Neural progenitor cell (in vitro differentiated cells): ENCODE results near the gene ANTXR1. TPM values are rescaled to one million over a fixed set of nuclear protein-coding genes. Genes with fewer than 3 reads are reported as not detected.

Source experiments
- DNase-seq: peaks from one replicate; pipeline ENCODE4 v3.0.0-alpha.2; 2016; ENCODE audit warnings: low spot score
- H2AFZ ChIP-seq: fragments of 200-600 bp; sonication (generic); replicated peaks from 2 replicates; pipeline ENCODE4 v1.6.1; 2016; ENCODE audit warnings: antibody characterized with exemption
- H3F3A ChIP-seq: fragments of 200-600 bp; sonication (generic); 2 replicates; pipeline ENCODE4 v1.6.1; 2016; ENCODE audit warnings: antibody characterized with exemption, low read depth
- H3K27ac ChIP-seq: fragments of 200-600 bp; sonication (generic); 2 replicates; pipeline ENCODE4 v1.5.1; 2016; ENCODE audit warnings: mild to moderate bottlenecking
- H3K27me3 ChIP-seq: fragments of 200-600 bp; sonication (generic); 2 replicates; pipeline ENCODE4 v1.6.1; 2016; ENCODE audit warnings: mild to moderate bottlenecking, moderate library complexity
- H3K36me3 ChIP-seq: fragments of 200-600 bp; sonication (generic); 2 replicates; pipeline ENCODE4 v1.5.1; 2016
- H3K4me1 ChIP-seq: fragments of 200-600 bp; sonication (generic); 2 replicates; pipeline ENCODE4 v1.6.1; 2016; ENCODE audit warnings: mixed run types
- H3K4me2 ChIP-seq: fragments of 200-600 bp; sonication (generic); 2 replicates; pipeline ENCODE4 v1.6.1; 2016
- H3K4me3 ChIP-seq: fragments of 200-600 bp; sonication (generic); 2 replicates; pipeline ENCODE4 v1.5.1; 2016
- H3K79me2 ChIP-seq: fragments of 200-600 bp; sonication (generic); 2 replicates; pipeline ENCODE4 v1.6.1; 2016; ENCODE audit warnings: low read depth
- H3K9ac ChIP-seq: fragments of 200-600 bp; sonication (generic); 2 replicates; pipeline ENCODE4 v1.6.1; 2016
- H3K9me3 ChIP-seq: fragments of 200-600 bp; sonication (generic); 2 replicates; pipeline ENCODE4 v1.5.1; 2016; ENCODE audit warnings: low read depth
- H4K20me1 ChIP-seq: fragments of 200-600 bp; sonication (generic); 2 replicates; pipeline ENCODE4 v1.6.1; 2016; ENCODE audit warnings: low read depth
- H3K27ac Mint-ChIP-seq: 3 replicates; pipeline ENCODE4 v1.8.0; 2021; ENCODE audit warnings: mixed read lengths
- H3K27me3 Mint-ChIP-seq: 2 replicates; pipeline ENCODE4 v1.8.0; 2022; ENCODE audit warnings: low read depth, mild to moderate bottlenecking, inconsistent platforms, moderate library complexity, mixed read lengths; ENCODE audit not compliant: insufficient read depth
- H3K36me3 Mint-ChIP-seq: 3 replicates; pipeline ENCODE4 v1.8.0; 2021; ENCODE audit warnings: mixed read lengths
- H3K4me1 Mint-ChIP-seq: 3 replicates; pipeline ENCODE4 v1.8.0; 2021; ENCODE audit warnings: mixed read lengths
- H3K4me3 Mint-ChIP-seq: 3 replicates; pipeline ENCODE4 v1.8.0; 2021; ENCODE audit warnings: mild to moderate bottlenecking, moderate library complexity, mixed read lengths
- H3K9me3 Mint-ChIP-seq: 3 replicates; pipeline ENCODE4 v1.8.0; 2020; ENCODE audit warnings: mixed read lengths
- CTCF ChIP-seq: fragments of 200-600 bp; sonication (generic); IDR thresholded peaks from 2 replicates; pipeline ENCODE4 v1.5.1; 2017; ENCODE audit warnings: antibody characterized with exemption, mild to moderate bottlenecking
- EZH2 ChIP-seq: fragments of 200-600 bp; sonication (generic); IDR thresholded peaks from 2 replicates; pipeline ENCODE4 v1.6.1; 2017; ENCODE audit warnings: antibody characterized with exemption, mild to moderate bottlenecking, moderate library complexity
- EZH2phosphoT487 ChIP-seq: fragments of 200-600 bp; sonication (generic); IDR thresholded peaks from 2 replicates; pipeline ENCODE4 v1.6.1; 2017; ENCODE audit warnings: antibody characterized with exemption
- total RNA-seq: library from RNA; depleted of rRNA; stranded (reverse); fragments of >200 nt; gene quantifications from 2 replicates; pipeline ENCODE4 v1.2.3, GENCODE V29; 2015; ENCODE audit warnings: low replicate concordance

ANTXR1 gene
- total RNA-seq, 1 donor from 2014 or later: 6.7 TPM

DNA sequence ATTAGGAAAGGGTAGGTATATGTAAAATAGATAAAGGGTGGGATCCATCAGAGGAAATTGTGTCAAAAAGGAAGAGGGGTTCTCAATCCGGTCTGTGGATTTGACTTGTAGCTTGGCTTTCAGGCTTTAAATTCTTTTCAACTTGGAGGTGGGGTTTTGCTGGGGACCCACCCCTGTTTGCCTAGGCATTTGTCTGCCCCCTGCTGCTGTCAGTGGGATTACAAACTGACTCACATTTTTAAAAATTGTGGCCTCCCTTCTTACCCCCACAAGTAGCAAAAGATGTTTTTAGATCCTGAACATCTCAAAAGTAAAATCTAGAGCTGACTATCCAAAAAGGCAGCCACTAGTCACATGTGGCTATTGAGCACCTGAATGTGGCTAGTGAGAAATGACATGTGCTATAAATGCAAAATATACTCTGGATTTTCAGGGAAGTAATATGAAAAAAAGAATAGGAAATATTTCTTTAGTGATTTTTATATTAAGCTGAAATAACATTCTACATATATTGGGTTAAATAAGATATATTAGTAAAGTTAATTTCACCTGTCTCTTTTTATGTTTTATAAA, 195.1 kb downstream of the ANTXR1 start:
- Histone ChIP-seq H3K79me2 (no peaks in the 10 kb centered on the region), H3K4me3 (no peak overlapping the region), H3K27me3 (no peaks in the 10 kb centered on the region), H3F3A (no peaks in the 10 kb centered on the region), H2AFZ (no peak overlapping the region), H3K36me3 (no peaks in the 10 kb centered on the region), H3K27ac (no peak overlapping the region), H3K4me1 (peaks cover 5% of the 10 kb centered on the region), H3K9ac (no peak overlapping the region), H3K4me2 (no peak overlapping the region), H4K20me1 (no peaks in the 10 kb centered on the region), H3K9me3 (no peaks in the 10 kb centered on the region)
- peak; percentile 21 for TF ChIP-seq CTCF
- no peak for TF ChIP-seq EZH2phosphoT487
- TF ChIP-seq EZH2: no peak
- H3K27me3 Mint-ChIP-seq: no peaks in the 10 kb centered on the region
- H3K27ac Mint-ChIP-seq: no peak overlapping the region
- H3K4me1 Mint-ChIP-seq: peaks cover 3% of the 10 kb centered on the region
- DNase-seq: no peak
- H3K36me3 Mint-ChIP-seq: peaks cover 20% of the 10 kb centered on the region
- H3K9me3 Mint-ChIP-seq: no peaks in the 10 kb centered on the region
- H3K4me3 Mint-ChIP-seq: no peak overlapping the region

DNA sequence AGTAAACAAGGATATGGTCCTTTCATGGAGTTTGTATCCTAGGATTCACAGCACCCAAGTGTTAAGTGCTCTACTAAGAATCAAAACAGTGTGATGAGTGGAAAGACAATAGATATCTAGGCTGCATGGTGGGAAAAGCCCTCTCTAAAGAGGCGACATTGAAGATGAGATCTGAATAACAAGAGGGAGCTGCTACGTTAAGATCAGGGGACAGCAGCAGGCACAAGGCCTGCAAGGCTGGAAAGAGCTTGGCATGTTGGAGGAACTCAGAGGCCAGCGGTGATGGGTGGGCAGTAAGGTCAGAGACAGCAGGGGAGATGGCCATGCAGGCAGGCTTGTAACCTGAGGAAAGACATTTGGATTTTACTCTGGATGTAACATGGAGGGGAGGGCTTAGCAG, 196.5 kb downstream of the ANTXR1 start:
- no peak overlapping the region for H3K4me3 Mint-ChIP-seq
- H3K36me3 ChIP-seq: no peaks in the 10 kb centered on the region
- H3K27ac Mint-ChIP-seq: no peak overlapping the region
- no peaks in the 10 kb centered on the region for H3K27me3 ChIP-seq
- TF ChIP-seq CTCF: no peak
- TF ChIP-seq EZH2: no peak
- TF ChIP-seq EZH2phosphoT487: no peak
- no peaks in the 10 kb centered on the region for H3K9me3 Mint-ChIP-seq
- peaks cover 18% of the 10 kb centered on the region for H3K36me3 Mint-ChIP-seq
- H2AFZ ChIP-seq: peak overlapping the region; percentile 54
- no peaks in the 10 kb centered on the region for H3K9me3 ChIP-seq
- H3K9ac ChIP-seq: no peak overlapping the region
- H4K20me1 ChIP-seq: no peaks in the 10 kb centered on the region
- H3K27ac ChIP-seq: no peak overlapping the region
- H3K4me3 ChIP-seq: no peak overlapping the region
- H3K4me1 Mint-ChIP-seq: peaks cover 3% of the 10 kb centered on the region
- DNase-seq: no peak
- H3K79me2 ChIP-seq: no peaks in the 10 kb centered on the region
- H3K4me1 ChIP-seq: peaks cover 5% of the 10 kb centered on the region
- no peak overlapping the region for H3K4me2 ChIP-seq
- no peaks in the 10 kb centered on the region for H3F3A ChIP-seq
- no peaks in the 10 kb centered on the region for H3K27me3 Mint-ChIP-seq

DNA sequence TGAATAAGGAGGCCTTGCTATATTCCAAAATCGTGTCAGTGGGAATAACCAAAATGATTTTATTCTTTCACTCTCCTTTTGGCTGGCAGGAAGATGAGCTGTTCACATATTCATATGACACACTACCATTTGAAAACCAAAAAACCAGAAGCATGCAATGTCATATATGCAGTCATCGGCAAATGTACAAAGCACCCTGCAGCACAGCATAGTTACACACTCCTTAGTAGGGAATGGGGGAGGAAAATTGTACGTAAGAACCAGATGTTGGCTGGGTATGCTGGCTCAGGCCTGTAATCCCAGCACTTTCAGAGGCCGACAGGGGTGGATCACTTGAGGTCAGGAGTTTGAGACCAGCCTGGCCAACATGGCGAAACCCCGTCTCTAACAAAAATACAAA, 197.4 kb downstream of the ANTXR1 start:
- Histone ChIP-seq H3K79me2 (no peaks in the 10 kb centered on the region), H3F3A (no peaks in the 10 kb centered on the region), H4K20me1 (no peaks in the 10 kb centered on the region), H3K4me1 (peaks cover 5% of the 10 kb centered on the region), H3K9ac (no peak overlapping the region), H2AFZ (no peak overlapping the region), H3K9me3 (no peaks in the 10 kb centered on the region), H3K36me3 (no peaks in the 10 kb centered on the region), H3K27me3 (no peaks in the 10 kb centered on the region), H3K4me3 (no peak overlapping the region), H3K27ac (no peak overlapping the region), H3K4me2 (no peak overlapping the region)
- TF ChIP-seq EZH2phosphoT487 (no peak), EZH2 (no peak), CTCF (no peak)
- H3K27ac Mint-ChIP-seq: no peak overlapping the region
- no peak for DNase-seq
- no peak overlapping the region for H3K4me3 Mint-ChIP-seq
- H3K9me3 Mint-ChIP-seq: no peaks in the 10 kb centered on the region
- peaks cover 18% of the 10 kb centered on the region for H3K36me3 Mint-ChIP-seq
- H3K27me3 Mint-ChIP-seq: no peaks in the 10 kb centered on the region
- peaks cover 3% of the 10 kb centered on the region for H3K4me1 Mint-ChIP-seq
